HG03135 (cell line): ENCODE data around the gene ARF1.
A peak's percentile ranks its signal among the peaks of the same experiment; 100 is the strongest.

Experiments
- ATAC-seq: cut with Tn5 transposase; IDR thresholded peaks from one replicate; pipeline ENCODE4 v1.9.1; 2021; ENCODE audit warnings: mild to moderate bottlenecking, moderate library complexity; ENCODE audit not compliant: unreplicated experiment

Gene ARF1

DNA sequence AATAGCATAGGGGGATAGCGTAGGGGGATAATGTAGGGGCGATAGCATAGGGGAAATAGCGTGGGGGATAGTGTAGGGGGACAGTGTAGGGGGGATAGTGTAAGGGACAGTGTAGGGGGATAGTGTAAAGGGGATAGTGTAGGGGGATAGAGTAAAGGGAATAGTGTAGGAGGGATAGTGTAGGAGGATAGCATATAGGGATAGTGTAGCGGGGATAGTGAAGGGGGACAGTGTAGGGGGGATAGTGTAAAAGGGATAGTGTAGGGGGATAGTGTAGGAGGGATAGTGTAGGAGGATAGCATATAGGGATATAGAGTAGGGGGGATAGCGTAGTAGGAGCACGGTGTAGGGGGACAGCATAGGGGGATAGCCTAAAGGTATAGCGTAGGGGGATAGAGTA lies 14.1 kb upstream of the ARF1 start:
- no peak for ATAC-seq

DNA sequence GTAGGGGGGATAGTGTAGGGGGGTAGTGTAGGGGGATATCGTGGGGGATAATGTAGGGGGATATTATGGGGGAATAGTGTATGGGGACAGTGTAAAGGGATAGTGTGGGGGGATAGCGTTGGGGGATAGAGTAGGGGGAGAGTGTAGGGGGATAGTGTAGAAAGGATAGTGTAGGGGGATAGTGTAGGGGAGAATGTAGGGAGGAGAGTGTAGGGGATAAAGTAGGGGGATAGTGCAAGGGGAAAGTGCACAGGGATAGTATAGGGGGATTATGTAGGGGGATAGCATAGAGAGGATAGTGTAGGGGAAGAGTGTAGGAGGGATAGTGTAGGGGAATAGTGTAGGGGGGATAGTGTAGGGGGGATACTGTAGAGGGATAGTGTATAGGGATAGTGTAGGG lies 12.3 kb upstream of the ARF1 start:
- no peak for ATAC-seq

DNA sequence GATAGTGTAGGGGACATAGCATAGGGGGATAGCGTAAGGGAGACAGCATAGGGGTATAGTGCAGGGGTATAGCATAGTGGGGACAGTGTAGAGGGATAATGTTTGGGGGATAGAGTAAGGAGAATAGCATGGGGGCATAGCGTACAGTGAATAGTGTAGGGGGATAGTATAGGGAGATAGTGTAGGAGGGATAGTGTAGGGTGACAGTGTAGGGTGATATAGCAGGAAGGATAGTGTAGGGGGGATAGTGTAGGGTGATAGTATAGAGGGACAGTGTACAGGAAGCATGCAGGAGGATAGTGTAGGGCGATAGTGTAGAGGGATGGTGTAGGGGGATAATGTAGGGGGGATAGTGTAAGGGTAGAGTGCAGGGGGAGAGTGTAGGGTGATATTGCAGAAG lies 11.7 kb upstream of the ARF1 start:
- no peak for ATAC-seq

DNA sequence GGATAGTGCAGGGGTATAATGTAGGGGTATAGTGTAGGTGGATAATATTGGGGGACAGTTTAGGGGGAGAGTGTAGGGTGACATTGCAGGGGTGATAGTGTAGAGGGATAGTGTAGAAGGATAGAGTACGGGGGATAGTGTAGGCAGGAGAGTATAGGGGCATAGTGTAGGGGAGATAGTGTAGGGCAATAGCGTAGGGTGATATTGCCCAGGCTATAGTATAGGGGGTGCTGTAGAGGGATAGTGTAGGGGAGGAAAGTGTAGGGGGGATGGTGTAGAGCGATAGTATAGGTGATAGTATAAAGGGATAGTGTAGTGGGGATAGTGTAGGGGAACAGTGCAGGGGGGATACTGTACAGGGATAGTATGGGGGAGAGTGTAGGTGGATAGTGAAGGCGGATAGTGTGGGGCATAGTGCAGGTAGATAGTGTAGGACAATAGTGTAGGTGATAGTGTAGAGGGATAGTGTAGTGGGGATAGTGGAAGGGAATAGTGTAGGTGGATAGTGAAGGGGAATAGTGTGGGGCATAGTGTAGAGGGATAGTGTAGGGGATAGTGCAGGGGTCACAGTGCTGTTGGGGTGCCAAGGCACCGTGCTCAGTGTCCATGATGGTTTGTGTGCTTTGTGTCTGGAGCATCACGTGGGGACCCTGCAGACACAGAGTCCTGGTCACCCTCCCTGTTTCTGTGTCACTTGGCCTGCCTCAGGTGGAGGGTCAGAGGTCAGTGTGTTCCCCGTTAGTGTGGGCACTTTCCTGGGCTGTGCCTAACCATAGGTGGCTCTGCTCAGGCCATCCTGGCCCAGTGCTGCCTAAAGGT lies 10.5 kb upstream of the ARF1 start:
- ATAC-seq: no peak

DNA sequence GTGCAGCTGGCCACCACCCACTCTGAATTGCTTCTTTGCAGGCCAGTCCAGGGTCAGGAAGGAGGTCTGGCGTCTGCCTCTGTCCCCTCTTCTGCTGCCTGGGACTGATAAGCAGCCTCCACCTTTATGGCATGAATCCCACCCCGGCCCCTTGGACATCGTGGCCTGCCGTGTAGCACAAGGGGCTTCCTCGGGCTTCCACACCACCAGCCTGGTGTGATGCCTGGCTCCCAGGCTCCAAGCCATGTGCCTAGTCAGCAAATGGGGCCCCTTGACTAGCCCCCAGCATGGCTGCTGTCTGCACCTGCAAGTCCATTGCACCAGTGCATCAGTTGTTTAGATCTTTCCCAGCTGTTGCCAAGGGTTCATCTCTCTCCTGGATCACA lies 9.9 kb upstream of the ARF1 start:
- no peak for ATAC-seq

DNA sequence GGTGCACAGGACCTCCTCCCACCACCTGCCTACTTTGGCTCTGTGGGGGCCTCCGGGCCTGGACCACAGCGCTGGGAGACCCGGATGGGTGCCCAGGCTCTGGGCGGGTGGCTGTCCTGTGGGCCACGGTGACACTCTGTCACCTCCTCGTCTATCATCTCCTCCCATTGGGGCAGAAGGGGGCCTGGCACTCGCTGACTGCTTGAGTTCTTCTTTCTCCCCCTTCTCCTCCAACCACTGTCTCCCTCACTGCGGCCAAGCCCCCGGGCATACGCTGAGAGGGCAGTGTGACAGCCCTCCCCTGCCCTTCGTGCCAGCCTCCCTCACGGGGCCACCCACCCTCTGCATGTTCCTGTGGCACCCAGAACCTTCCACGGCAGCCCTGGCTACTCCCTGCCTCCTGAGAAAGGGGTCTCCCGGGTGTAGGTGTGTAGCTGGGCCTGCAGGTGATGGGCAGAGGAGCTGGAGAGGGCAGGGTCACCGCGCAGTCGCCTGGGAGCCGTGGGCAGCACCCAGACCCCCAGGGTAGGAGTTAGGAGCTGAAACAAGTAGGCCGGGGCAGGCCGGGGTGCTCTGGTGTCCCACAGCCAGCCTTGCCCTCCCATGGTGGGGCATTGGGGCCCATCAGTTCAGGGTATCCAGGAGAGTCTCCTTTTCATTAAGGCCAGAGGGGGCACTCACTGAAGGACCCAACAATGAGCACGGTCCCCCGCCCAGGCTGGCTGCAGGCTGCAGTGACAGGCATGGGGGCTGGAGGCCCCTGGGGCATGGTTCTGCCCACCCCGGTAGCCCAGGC lies 9.2 kb upstream of the ARF1 start:
- no peak for ATAC-seq

DNA sequence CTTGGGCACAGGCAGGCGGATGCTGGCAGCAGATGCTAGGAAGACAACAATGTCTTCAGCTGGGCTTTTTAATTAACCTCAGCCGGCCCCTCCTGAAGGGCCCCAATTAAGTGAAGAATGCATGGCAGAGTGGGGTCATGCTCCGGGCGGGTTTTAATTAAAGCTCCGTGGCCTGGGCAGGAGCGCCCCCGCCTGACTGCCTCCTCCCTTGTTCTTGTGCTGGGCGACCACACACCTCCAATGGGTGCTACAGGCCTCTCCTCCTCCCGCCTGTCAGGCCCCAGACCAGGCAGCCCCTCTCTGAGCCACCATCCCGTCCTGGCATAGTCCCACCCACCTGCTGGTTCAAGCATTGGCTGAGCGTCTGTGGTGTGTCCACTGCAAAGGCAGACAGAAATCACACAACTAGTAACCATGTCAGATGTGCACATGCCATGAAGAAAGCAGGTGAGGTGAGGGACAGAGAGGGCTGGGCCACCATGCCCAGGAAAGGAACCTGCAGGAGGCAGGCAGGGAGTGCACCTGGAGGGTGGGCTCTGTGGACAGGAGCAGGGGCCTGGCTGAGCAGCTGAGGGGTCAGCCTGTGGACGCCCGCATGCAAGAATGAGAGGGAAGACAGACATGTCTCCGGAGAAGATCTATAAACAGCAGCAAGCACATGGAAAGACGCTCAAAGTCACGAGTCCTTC lies 8.5 kb upstream of the ARF1 start:
- ATAC-seq: no peak

DNA sequence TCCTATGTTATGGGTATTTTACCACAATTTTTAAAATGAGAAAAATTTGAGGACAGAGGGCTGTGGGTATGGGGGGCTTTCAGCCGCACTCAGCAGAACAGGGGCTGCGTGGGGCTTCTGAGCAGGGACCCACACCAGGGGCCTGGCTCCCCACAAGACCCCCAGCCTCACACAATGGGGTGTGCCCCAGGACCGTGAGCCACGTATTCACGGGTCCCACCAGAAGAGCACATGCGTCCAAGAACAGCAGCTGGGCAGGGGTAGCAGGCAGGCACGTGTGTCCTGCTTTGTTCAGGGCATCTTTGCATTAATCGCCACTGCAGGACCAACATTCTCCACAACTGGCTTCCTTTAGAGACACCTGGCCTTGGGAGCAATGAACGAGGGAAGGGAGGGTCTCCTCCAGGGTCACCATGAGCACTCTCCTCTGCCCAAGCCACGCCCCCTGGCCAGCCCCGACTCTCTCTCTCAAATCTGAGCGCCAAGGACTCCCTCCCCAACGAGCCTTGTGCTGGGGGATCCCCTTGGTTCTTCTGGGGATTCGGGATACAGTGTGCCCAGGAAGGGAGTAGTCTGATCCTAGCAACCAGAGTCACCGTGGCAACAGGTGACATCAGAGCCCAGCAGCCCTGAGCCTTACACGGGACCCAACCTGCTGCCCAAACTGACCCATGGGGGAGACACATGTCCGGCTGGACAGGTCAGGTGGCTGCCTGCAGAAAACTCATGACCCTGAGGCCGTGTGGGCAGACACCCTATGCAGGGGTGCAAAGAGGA lies 7.4 kb upstream of the ARF1 start:
- no peak for ATAC-seq

DNA sequence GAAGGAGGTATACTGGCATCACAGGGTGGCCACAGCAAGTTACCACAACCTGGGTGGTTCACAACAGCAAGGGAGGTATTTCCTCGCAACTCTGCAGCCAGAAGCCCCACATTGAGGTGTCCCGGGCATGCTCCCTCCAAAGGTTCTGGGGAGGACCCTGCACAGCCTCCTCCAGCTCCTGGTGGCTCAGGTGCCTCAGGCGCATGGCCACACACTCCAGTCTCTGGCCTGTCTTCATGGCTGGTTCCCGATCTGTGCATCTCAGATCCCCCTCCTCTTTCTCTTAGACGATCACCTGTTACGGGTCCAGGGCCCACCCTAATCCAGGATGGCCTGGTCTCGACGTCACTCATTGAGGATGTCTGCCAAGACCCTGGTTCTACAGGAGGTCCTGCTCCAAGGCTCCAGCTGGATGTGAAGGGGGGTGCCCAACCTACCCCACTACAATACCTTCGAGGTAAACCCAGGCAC lies 6.7 kb upstream of the ARF1 start:
- ATAC-seq: no peak

DNA sequence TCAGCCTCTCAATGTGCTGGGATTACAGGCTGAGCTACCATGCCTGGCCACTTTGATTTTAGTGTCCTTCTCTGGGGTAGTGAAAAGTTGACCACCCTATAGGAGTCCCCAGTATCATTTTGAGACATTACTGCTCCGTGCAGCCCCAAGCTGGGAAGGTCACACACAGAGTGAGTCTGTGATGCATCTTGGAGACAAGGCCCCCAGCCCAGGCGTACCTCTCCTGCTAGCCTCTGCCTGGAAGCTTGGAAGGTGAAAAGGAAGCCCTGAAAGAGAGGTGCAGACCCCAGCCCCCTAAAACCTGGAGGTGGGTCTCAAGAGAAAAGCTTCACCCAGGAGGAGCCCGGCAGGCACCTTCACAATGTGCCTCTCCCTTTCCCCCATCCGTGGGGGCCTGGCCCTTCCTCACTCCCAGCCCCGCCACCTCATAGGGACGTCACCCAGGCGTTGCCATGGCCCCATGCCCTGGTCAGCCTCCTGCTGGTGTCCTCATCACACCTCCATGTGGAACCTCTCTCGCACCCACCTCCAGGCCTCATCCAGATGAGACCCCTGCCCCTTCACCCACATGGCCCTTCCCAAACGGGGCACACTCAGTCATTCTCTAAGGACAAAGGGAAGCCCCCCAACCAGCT lies 5.6 kb upstream of the ARF1 start:
- ATAC-seq: no peak

DNA sequence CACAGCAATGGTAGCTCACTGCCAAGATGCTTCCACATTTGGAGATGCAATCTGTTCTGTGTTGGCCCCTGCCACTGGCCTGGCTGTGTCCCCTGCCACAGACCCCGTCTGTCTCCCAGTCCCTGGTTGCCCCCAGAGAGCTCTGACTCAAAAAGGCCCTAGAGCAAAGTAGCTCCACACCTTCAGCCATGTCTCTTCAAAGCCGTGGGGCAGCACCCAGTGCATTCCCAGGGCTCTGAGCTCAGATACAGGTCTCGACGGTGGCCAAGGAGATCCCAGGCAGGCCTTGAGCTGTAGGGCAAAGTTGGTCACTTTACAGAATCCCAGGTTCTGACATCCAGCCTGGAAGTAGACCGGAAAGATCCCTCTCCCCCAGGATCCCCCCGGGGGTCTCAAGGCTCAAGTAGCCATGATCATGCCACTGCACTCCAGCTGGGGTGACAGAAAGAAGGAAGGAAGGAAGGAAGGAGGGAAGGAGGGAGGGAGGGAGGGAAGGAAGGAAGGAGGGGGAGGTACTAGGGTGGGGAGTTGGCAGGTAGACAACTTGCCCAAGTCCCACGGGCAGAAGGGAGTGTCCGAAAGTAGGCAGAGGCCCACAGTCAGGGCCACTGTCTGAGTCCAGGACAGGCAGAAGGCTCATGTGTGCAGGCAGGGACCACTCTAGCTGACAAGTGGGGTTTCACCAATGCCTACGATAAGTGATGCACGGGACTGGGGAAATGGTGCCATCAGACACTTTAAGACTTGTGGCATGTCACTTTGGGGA lies 4.8 kb upstream of the ARF1 start:
- ATAC-seq: no peak

DNA sequence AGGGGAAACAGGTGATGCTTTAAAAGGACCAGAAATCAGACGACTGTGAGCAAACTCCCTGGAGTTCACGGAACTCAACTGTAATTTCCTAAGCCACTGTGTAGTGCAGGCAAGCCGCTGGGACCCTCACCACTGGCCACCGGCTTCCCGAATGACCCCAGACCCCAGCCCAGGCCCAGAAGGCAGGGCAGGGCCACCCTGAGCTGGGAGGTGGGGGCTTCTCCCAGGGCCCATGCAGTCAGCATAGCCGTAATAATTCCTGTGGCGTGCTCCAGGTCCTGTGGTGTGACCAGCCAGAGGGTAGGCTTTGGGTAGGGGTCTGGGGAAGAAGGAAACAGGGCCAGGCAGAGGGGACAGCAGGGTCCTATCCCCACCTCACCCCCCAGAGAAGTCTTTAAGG lies 3.5 kb upstream of the ARF1 start:
- ATAC-seq: no peak

DNA sequence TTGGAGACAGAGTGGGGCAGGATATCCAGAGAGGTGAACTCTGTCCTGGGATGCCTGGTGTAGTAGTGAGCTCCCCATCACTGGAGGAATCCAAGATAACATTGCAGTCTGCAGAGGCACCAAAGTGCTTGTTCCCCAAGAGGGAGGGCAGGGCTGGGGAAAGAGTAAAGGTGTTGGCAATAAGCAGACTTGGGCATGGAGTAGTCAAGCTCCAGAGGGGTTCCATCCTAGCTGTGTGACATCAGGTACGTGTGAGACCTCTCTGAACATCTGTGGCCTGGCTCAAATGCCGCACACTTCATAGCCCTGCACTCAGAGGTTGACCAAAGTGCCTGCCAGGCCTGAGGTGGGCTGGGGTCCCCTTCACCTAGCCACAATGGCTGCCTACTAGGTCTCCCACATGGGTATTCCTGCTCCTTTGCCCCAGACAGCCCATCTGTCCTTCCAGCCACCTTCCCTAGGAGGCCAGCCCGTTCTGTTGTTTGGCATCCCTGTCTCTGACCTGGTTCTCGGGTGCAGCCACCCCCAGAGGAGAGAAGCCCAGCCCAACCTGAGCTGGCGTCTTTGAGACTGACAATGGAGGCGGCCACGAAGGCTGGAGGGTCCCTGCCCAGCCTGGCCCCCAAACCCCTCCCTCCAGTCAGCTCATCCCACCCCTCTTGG lies 2.8 kb upstream of the ARF1 start:
- no peak for ATAC-seq

DNA sequence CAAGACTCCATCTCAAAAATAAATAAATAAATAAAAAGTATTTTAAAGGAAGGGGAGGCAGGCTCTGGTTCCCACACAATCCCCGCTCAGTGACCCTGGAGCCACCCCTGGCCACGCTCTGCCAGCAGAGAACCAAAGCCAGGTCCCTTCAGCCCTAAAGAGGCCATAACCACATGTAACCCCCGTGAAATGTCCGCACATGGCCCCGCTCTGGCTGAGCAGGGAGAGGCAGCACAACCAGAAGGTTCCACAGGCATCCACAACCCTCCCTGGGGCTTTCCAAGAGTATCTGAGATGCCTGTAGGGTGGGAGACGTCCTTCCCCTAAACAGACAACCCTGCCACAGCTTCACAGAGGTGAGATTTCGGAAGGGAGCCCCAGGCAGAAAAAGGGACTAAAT lies 1.4 kb upstream of the ARF1 start:
- no peak for ATAC-seq

DNA sequence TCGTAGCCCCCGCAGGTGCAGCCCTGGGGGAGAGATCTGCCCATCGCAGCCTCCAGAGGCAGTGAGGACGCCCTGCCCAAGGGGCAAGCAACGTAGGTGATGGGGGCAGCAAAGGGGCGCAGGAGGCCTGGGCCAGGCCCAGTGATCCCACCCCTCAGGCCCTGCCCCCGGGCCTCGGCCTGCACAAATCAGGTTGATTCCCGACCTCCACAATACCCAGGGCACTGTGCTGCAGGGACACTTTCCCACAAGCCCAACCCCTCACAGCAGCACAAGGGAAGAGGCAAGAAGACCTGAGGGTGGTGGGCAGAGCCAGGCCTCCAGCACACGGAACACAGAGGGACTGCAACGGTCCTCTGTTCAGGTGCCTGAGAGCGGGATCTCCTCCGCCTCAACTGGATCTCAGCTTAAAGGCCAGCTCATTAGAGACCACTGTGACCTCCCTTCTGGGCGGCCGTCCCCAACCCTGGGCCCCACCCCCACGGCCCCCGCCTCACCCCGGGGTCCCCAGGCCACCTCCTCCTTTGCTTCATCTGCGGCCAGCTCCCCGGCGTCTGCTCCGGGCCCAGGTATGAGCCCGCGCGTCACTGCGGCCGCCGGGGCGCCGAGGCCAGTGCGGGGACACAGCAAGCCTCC lies 812 bp upstream of the ARF1 start:
- ATAC-seq: peak; percentile 26

DNA sequence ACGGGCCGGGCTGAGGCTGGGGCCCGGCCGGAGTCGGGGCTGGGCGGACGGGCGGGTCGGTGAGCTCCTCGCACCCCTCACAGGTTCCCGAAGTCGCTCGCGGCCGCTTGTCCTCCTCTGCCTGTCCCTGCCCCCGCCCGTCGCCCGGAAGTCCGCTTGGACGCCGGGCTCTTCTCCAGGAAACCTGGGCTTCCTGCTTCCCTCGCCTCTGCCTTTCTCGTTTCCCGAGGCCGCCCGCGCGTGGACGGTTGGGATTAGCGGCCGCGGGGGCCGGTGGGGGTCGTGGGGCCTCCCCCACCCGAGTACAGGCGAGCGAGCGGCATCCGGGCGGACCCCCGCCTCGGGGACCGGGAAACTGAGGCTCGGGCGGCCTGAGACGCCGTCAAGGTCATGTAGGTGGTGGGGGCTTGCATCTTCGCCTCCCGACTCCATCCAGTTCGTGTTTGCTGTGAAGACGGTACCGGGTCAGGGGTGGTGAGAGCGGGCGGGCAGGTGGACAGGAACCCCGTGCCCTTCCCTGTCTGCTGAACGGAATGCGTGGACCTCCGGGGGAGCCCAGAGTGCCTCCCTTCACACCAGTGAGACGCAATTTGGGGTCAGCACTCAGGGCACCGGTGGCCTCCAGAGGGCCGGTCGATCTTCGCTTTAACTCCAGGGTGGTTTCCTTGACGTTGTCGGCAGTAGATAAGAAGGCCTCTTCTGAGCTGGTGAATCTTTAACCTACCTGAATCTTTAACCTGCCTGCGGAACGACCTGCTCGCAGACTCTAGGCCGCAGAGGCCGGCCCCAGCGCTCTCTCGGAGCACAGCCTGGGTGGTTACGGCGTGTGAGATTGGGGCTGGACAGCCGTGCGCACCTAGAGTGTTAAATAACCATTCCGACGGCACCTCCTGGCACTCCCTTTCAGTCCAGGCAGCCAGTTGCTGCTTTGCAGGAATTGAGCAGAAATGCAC lies 686 bp downstream of the ARF1 start:
- ATAC-seq: peak; percentile 24

DNA sequence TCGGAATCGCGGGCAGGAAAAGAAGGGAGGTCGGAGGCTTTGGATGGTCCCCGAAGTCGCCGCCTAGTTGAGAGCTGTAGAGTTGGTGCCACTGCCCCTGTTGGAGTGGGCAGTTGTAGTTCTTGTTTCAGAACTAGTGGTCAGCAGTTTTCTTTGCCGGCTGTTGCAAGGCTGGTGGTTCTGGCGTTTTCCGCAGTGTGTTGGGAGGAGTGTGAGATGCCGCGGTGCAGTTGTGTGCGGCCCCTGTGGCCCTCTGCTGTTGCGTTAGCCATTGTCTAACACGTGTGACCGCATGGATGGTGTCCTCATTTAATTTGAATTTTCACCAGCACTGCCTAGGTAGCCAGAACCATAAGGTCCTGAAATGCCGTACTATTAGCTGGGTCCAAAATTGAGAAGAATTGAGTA lies 1.4 kb downstream of the ARF1 start:
- ATAC-seq: no peak

DNA sequence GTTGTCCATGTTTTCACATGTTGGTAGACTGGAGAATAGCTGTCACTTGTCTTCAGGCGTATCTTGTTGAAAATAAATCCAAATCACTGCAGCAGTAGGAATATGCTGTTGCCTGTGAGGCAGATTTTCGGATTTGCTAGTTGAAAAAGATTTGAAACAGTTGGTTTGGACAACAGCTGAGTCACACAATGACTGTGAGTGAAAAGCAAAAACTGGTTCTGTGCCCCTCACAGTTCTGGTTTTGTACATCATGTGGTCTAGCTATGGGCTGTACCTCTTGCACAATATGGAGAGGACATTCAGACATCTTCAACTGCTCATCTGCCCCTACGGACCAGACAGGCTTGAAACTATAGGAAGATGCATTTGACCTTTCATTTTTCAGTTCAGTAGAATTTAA lies 1.8 kb downstream of the ARF1 start:
- no peak for ATAC-seq
